ENCODE measurements around the gene DKK1.

Gene DKK1

DNA sequence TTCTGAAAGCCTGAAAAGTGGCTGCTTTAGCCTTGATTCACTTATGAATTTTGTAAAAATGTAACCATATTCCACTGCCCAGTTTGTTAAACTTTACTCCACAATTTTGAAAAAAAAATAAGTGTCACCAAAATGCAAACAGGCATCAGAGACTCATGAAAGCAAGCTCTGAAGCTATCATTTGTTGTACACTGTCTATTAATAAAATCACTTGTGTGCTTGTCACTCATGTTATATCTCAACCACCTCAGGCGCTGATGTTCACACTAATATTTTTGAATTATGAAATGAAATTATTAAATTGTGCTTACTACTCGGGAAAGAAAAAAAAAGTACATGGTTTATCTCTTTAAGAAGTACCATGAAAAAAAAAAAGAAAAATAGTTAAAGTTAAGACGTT, 34.5 kb upstream of the DKK1 start (continued):
- TF ChIP-seq POU6F1 (CRISPR knock-in tag; IDR thresholded peaks at IDR 0.05; ENCODE audit: borderline replicate concordance, low read depth) (no peak), ZFP3 (CRISPR knock-in tag; IDR thresholded peaks at IDR 0.05) (no peak), ZNF70 (CRISPR knock-in tag; IDR thresholded peaks at IDR 0.05) (no peak)

- ATAC-seq: no peak
- TF ChIP-seq ZNF70 (CRISPR knock-in tag; IDR thresholded peaks at IDR 0.05) (no peak), RARB (CRISPR knock-in tag; IDR thresholded peaks at IDR 0.05) (no peak), CREB5 (CRISPR knock-in tag; IDR thresholded peaks at IDR 0.05; ENCODE audit: low read depth) (no peak), SNAI2 (CRISPR knock-in tag; IDR thresholded peaks at IDR 0.05) (no peak), GLIS3 (CRISPR knock-in tag; IDR thresholded peaks at IDR 0.05) (no peak), ZFP3 (CRISPR knock-in tag; IDR thresholded peaks at IDR 0.05) (no peak), TCF4 (CRISPR knock-in tag; IDR thresholded peaks at IDR 0.05; ENCODE audit: borderline replicate concordance) (no peak), ZNF565 (CRISPR knock-in tag; conservative IDR thresholded peaks at IDR 0.05; ENCODE audit: low read depth) (no peak), BACH2 (CRISPR knock-in tag; IDR thresholded peaks at IDR 0.05; ENCODE audit: borderline replicate concordance) (no peak), TOX (CRISPR knock-in tag; IDR thresholded peaks at IDR 0.05; ENCODE audit: borderline replicate concordance) (no peak), ISL1 (CRISPR knock-in tag; IDR thresholded peaks at IDR 0.05) (no peak), ZNF8 (CRISPR knock-in tag; IDR thresholded peaks at IDR 0.05) (no peak), ZFP30 (CRISPR knock-in tag; IDR thresholded peaks at IDR 0.05) (no peak), ZC3H10 (CRISPR knock-in tag; IDR thresholded peaks at IDR 0.05) (no peak), PPARA (CRISPR knock-in tag; IDR thresholded peaks at IDR 0.05; ENCODE audit: borderline replicate concordance) (no peak)
- TF ChIP-seq, protein P1, sequence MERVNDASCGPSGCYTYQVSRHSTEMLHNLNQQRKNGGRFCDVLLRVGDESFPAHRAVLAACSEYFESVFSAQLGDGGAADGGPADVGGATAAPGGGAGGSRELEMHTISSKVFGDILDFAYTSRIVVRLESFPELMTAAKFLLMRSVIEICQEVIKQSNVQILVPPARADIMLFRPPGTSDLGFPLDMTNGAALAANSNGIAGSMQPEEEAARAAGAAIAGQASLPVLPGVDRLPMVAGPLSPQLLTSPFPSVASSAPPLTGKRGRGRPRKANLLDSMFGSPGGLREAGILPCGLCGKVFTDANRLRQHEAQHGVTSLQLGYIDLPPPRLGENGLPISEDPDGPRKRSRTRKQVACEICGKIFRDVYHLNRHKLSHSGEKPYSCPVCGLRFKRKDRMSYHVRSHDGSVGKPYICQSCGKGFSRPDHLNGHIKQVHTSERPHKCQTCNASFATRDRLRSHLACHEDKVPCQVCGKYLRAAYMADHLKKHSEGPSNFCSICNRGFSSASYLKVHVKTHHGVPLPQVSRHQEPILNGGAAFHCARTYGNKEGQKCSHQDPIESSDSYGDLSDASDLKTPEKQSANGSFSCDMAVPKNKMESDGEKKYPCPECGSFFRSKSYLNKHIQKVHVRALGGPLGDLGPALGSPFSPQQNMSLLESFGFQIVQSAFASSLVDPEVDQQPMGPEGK (CRISPR knock-in tag; IDR thresholded peaks at IDR 0.05; ENCODE audit: borderline replicate concordance): no peak
- TF ChIP-seq, protein P2, sequence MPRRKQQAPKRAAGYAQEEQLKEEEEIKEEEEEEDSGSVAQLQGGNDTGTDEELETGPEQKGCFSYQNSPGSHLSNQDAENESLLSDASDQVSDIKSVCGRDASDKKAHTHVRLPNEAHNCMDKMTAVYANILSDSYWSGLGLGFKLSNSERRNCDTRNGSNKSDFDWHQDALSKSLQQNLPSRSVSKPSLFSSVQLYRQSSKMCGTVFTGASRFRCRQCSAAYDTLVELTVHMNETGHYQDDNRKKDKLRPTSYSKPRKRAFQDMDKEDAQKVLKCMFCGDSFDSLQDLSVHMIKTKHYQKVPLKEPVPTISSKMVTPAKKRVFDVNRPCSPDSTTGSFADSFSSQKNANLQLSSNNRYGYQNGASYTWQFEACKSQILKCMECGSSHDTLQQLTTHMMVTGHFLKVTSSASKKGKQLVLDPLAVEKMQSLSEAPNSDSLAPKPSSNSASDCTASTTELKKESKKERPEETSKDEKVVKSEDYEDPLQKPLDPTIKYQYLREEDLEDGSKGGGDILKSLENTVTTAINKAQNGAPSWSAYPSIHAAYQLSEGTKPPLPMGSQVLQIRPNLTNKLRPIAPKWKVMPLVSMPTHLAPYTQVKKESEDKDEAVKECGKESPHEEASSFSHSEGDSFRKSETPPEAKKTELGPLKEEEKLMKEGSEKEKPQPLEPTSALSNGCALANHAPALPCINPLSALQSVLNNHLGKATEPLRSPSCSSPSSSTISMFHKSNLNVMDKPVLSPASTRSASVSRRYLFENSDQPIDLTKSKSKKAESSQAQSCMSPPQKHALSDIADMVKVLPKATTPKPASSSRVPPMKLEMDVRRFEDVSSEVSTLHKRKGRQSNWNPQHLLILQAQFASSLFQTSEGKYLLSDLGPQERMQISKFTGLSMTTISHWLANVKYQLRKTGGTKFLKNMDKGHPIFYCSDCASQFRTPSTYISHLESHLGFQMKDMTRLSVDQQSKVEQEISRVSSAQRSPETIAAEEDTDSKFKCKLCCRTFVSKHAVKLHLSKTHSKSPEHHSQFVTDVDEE (CRISPR knock-in tag; IDR thresholded peaks at IDR 0.05): no peak
Observed at GRCh38 chr10:52280051-52280450, 34.0 kb upstream of the DKK1 start.

DNA sequence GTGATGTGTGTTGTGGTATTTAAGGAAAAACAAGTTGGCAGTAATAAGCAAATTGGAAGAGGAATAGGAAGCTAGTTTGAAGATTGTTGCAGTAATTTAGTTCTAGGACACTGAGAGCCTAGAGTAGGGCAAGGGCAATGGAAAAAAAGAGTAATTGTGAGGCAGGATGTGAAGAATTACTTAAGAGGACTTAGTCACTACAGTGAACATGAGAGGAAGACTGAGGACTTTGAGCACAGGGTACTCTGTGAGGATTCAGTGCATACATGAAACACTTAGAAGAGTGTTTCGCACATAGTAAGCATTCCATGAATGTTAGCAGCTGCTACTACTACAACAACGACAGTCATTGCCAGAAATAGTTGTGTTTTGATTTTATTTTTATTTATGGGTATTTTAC, 30.9 kb upstream of the DKK1 start:
- no peak for ATAC-seq
- TF ChIP-seq, protein P1 (CRISPR knock-in tag; IDR thresholded peaks at IDR 0.05; ENCODE audit: borderline replicate concordance): no peak
- TF ChIP-seq OSR1 (CRISPR knock-in tag; IDR thresholded peaks at IDR 0.05) (no peak), ZFP3 (CRISPR knock-in tag; IDR thresholded peaks at IDR 0.05) (no peak)

DNA sequence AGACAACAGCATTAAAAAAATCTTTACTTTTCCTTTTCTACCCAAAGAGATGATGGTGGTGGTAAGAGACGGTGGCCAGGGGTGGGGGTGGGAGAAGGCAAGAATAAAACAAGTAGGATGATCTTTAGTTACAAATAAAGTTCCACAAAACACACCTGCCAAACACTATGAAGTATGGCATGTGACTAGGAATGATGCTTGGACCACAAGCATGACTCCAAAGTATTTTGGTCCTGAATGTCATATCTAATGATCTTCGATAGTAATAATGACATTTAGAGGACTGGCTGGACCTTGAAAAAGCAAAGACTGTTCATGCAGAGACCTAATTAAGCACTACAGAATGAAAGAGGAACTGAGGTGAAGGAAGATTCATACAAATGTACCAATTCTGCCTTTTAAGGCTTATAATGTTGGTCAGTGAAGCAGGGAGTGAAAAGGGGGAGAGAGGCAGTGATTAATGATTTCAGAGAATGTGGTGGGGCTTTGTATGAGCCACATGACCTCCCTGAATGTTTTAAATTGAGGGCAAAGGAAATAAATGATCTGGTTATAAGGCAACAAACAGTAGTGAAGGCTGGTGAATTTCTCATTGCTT, 29.6 kb upstream of the DKK1 start:
- no peak for ATAC-seq
- no peak for TF ChIP-seq PPARA (CRISPR knock-in tag; IDR thresholded peaks at IDR 0.05; ENCODE audit: borderline replicate concordance)
- TF ChIP-seq ZNF8 (CRISPR knock-in tag; IDR thresholded peaks at IDR 0.05): no peak
- no peak for TF ChIP-seq ESRRG (CRISPR knock-in tag; IDR thresholded peaks at IDR 0.05)
- TF ChIP-seq CSDC2 (CRISPR knock-in tag; IDR thresholded peaks at IDR 0.05): no peak
- TF ChIP-seq CSRNP3 (CRISPR knock-in tag; IDR thresholded peaks at IDR 0.05): no peak
- no peak for TF ChIP-seq POU6F1 (CRISPR knock-in tag; IDR thresholded peaks at IDR 0.05; ENCODE audit: borderline replicate concordance, low read depth)

Data from SK-N-SH treated with all-trans-retinoic acid at 6 μM for 48 hours (cell line).